Ascending aorta (tissue), 2 donors: ENCODE results near the gene PATL1. TPM values are rescaled to one million over a fixed set of nuclear protein-coding genes. Genes with fewer than 3 reads are reported as not detected.

Experiments
- DNase-seq, 2 donors: peaks; one replicate each; pipeline ENCODE4 v3.0.0-alpha.2; 2019; ENCODE audit warnings: low spot score in 2 of 2
- H3K27ac ChIP-seq, 2 donors: fragments of 200-600 bp; sonication (generic); one replicate each; pipeline ENCODE4 v1.5.1; 2016 to 2017; ENCODE audit warnings: mild to moderate bottlenecking in 1 of 2
- H3K27me3 ChIP-seq: fragments of 200-600 bp; sonication (generic); one replicate; pipeline ENCODE4 v1.5.1; 2017
- H3K36me3 ChIP-seq, 2 donors: fragments of 200-600 bp; sonication (generic); one replicate each; pipeline ENCODE4 v1.5.1; 2016
- H3K4me1 ChIP-seq, 2 donors: fragments of 200-600 bp; sonication (generic); one replicate each; pipeline ENCODE4 v1.5.1; 2016 to 2017; ENCODE audit warnings: mild to moderate bottlenecking in 1 of 2
- H3K4me3 ChIP-seq, 2 donors: fragments of 200-600 bp; sonication (generic); one replicate each; pipeline ENCODE4 v1.5.1; 2016 to 2017; ENCODE audit warnings: mild to moderate bottlenecking in 1 of 2
- H3K9me3 ChIP-seq, 2 donors: fragments of 200-600 bp; sonication (generic); one replicate each; pipeline ENCODE4 v1.5.1; 2016
- intact Hi-C: fragments of 100-400 bp; cut with DNase I; formaldehyde crosslinking; loops from one replicate; pipeline ENCODE4 v1.15.1; 2023
- total RNA-seq: library from RNA; depleted of rRNA; stranded (reverse); fragments of >200 nt; gene quantifications from one replicate; pipeline ENCODE4 v1.1.0, GENCODE V29; 2016
- TF ChIP-seq, protein P1 (sequence below), 3 experiments: fragments of 200-600 bp in 2 of 3; fragments of 450-650 bp in 1 of 3; sonication (generic) in 2 of 3; IDR thresholded peaks; one replicate each; pipeline ENCODE4 v1.5.1; 2016 to 2019; ENCODE audit warnings: antibody characterized with exemption in 3 of 3, mild to moderate bottlenecking in 1 of 3, moderate library complexity in 1 of 3

PATL1 gene
- total RNA-seq, 1 donor from 2014 or later: 6.8 TPM

DNA sequence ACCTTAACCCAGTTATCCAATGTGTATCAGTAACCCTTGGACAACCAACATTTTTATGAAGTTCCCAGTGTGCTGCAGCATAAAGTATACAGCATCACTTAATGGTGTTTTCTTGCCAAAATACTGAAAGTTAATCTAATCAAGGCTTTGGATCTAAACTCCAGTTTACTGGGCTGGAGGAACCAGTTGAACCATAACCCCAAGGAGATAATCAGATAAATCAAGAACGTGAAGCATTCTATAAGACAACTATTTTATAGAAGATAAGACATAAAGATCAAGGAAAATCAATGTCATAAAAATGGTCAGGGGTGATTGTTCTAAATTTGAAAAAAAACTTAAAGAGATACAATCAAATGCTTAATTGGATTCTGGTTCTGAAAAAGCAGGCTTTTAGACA lies 51.0 kb downstream of the PATL1 start:
- TF ChIP-seq, protein P1, sequence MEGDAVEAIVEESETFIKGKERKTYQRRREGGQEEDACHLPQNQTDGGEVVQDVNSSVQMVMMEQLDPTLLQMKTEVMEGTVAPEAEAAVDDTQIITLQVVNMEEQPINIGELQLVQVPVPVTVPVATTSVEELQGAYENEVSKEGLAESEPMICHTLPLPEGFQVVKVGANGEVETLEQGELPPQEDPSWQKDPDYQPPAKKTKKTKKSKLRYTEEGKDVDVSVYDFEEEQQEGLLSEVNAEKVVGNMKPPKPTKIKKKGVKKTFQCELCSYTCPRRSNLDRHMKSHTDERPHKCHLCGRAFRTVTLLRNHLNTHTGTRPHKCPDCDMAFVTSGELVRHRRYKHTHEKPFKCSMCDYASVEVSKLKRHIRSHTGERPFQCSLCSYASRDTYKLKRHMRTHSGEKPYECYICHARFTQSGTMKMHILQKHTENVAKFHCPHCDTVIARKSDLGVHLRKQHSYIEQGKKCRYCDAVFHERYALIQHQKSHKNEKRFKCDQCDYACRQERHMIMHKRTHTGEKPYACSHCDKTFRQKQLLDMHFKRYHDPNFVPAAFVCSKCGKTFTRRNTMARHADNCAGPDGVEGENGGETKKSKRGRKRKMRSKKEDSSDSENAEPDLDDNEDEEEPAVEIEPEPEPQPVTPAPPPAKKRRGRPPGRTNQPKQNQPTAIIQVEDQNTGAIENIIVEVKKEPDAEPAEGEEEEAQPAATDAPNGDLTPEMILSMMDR (IDR thresholded peaks at IDR 0.05): no peak
- Histone ChIP-seq H3K27me3 (no peaks in the 10 kb centered on the region), H3K27ac (no peak overlapping the region), H3K9me3 (no peaks in the 10 kb centered on the region), H3K4me1 (peaks cover 3 to 7% of the 10 kb centered on the region in 2 donors), H3K4me3 (no peak overlapping the region), H3K36me3 (no peaks in the 10 kb centered on the region)
- intact Hi-C loops: loop anchor here (5.0 to 10.0 kb wide), 5 partner anchors 66 to 1544 kb away; partner anchors contain the start of genes FAM111A, LPXN, PRPF19 and VPS37C
- no peak for DNase-seq

DNA sequence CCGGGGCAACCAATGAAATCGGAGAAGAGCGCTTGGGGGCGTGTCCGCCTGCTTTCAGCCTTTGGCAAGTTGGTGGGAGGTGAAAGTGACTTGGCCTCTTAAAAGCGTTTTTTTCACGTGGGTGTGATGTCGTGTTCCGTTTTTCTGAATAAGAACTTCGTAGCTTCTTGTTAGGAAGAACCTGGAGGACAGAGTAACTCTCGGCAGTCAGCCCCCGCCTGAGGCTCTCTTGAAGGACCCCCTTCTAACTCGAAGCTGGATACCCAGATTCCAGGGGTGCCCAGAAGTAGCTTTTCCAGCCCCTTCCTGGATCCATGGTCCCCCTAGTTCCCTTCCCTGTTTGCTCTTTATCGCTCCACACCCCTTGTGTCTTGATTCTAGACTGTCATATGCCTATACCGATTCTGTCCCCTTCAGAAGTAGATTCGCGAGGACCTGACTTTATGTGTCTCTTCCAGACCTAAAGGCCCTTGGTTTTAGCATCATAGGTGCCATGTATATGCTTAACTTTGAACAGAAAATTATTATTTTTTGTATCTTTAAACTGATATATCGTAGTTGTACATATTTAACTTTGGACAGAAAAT lies 52.3 kb downstream of the PATL1 start:
- peaks cover 3 to 16% of the 10 kb centered on the region in 2 donors for H3K4me1 ChIP-seq
- intact Hi-C loops: loop anchor here (1.0 to 10.0 kb wide), 7 partner anchors 53 to 1546 kb away; partner anchors contain the start of genes FAM111A, LPXN, PATL1 and PRPF19
- no peaks in the 10 kb centered on the region for H3K27me3 ChIP-seq
- H3K4me3 ChIP-seq: peak overlapping the region; percentile 41 to 61
- peak overlapping the region; percentile 85 to 88 for H3K27ac ChIP-seq
- no peaks in the 10 kb centered on the region for H3K9me3 ChIP-seq
- H3K36me3 ChIP-seq: no peaks in the 10 kb centered on the region
- no peak for DNase-seq
- TF ChIP-seq, protein P1 (IDR thresholded peaks at IDR 0.05): no peak

DNA sequence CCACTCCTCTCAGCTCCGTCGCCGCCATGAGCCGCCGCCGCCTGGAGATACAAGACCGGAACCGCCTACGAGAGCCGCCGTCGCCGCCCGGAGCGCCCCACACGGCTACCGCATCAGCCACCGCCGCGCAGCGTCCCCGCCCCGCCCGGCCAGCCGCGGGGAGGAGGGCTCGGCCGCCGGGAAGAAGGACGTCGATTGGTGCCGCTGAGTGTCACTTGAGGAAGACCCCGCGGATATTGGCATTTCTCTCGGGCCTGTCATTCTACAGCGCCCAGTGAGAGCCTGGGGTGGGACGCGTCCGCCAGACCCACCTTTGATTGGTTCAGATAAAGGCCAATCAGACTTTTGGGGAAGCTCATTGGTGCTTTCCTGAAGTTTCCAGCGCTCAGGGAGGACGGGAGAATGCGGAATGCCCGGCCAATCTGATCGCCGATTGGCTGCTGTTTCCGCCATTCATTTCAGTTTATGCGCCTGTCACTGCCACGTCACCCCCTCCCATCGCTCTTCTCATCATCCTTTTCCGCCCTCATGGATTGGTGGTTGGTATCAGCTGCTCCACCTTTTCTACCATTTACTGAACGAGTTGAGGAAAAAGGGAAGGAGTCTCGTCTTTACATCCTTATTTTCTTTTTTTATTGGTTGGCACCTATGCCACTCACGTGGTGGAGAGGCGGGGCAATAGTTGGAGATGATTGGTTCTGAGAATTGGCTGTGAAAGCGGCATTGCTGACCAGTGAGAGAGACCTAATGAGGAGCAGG lies 53.0 kb downstream of the PATL1 start, which contains the start of gene OSBP:
Gene OSBP (minus strand): TSS at position 138 of the 759 bp plus-strand sequence. CDS start 110 bp downstream, at position 28.
- intact Hi-C loops: loop anchor here (1.0 to 10.0 kb wide), 9 partner anchors 53 to 1546 kb away; partner anchors contain the start of genes FAM111A, LPXN, PATL1 and PRPF19
- no peaks in the 10 kb centered on the region for H3K9me3 ChIP-seq

DNA sequence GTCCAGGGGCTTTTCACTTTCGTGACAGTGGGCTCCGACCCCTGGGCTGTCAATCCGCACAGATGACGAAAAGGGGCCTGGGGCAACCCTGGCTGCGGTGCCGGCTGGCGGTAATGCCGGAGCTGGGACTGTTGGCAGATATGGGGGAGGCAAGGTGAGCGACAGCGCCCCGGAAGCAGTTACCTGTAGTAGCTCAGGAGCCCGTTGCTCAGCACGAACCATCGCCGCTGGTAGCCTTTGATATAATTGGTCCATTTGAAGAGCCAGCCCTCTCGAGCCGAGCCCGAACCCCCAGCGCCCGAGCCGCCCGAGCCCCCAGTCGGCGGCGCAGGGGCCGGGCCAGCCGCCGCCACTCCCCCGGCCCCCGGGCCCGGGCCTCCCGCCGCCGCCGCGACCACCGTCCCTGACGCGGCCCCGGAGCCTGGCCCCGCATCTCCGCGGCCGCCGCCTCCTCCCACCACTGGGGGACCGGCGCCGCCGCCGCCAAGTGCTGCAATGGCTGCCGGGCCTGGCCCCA lies 53.7 kb downstream of the PATL1 start:
- DNase-seq: peak; percentile 10 to 75
- intact Hi-C loops: loop anchor here (1.0 to 10.0 kb wide), 7 partner anchors 54 to 1547 kb away; partner anchors contain the start of genes FAM111A, LPXN, PRPF19 and VPS37C
- TF ChIP-seq, protein P1 (IDR thresholded peaks at IDR 0.05): peak in 1 of 3 experiments; percentile 15

More for the DNA sequence above, 53.0 kb downstream of the PATL1 start, which contains the start of gene OSBP:
- peak within 1 kb of the TSS; percentile 92 for H3K27ac ChIP-seq
- TF ChIP-seq, protein P1 (IDR thresholded peaks at IDR 0.05): peak in 1 of 3 experiments; percentile 2
- no peaks in the 10 kb centered on the region for H3K27me3 ChIP-seq
- peak; percentile 99 to 100 for DNase-seq
- H3K4me1 ChIP-seq: peaks cover 3 to 19% of the 10 kb centered on the region in 2 donors
- peak within 1 kb of the TSS; percentile 53 to 79 for H3K4me3 ChIP-seq
- H3K36me3 ChIP-seq: no peaks in the 10 kb centered on the region

More for the DNA sequence above, 53.7 kb downstream of the PATL1 start:
- no peaks in the 10 kb centered on the region for H3K27me3 ChIP-seq
- H3K9me3 ChIP-seq: no peaks in the 10 kb centered on the region
- peak overlapping the region; percentile 92 for H3K27ac ChIP-seq
- peak overlapping the region; percentile 53 to 79 for H3K4me3 ChIP-seq
- peaks cover 3 to 19% of the 10 kb centered on the region in 2 donors for H3K4me1 ChIP-seq
- H3K36me3 ChIP-seq: peaks cover 1 to 2% of the 10 kb centered on the region in 2 donors
